BE2C (cell line): Measurements from ENCODE around the gene BCKDHA.
A peak's percentile ranks its signal among the peaks of the same experiment; 100 is the strongest.

Experiments used
- DNase-seq: peaks from one replicate; pipeline ENCODE4 v3.0.0-alpha.2; 2020
- H3K27me3 ChIP-seq: fragments of 250-450 bp; sonication (Bioruptor Pico); 2 replicates; pipeline ENCODE4 v1.5.1; 2020; ENCODE audit warnings: mild to moderate bottlenecking
- H3K36me3 ChIP-seq: fragments of 250-450 bp; sonication (Bioruptor Pico); 2 replicates; pipeline ENCODE4 v1.5.1; 2020; ENCODE audit warnings: mild to moderate bottlenecking
- H3K4me1 ChIP-seq: fragments of 250-450 bp; sonication (Bioruptor Pico); 2 replicates; pipeline ENCODE4 v1.5.1; 2020
- H3K4me3 ChIP-seq: 2 replicates; pipeline ENCODE4 v1.5.1; 2011; ENCODE audit warnings: low read depth, low read length
- H3K9me3 ChIP-seq: fragments of 250-450 bp; sonication (Bioruptor Pico); 2 replicates; pipeline ENCODE4 v1.5.1; 2020
- TF ChIP-seq, protein P1 (sequence below): IDR thresholded peaks from 2 replicates; pipeline ENCODE4 v1.5.1; 2012; ENCODE audit warnings: mild to moderate bottlenecking, low read depth, low read length

The BCKDHA gene

DNA sequence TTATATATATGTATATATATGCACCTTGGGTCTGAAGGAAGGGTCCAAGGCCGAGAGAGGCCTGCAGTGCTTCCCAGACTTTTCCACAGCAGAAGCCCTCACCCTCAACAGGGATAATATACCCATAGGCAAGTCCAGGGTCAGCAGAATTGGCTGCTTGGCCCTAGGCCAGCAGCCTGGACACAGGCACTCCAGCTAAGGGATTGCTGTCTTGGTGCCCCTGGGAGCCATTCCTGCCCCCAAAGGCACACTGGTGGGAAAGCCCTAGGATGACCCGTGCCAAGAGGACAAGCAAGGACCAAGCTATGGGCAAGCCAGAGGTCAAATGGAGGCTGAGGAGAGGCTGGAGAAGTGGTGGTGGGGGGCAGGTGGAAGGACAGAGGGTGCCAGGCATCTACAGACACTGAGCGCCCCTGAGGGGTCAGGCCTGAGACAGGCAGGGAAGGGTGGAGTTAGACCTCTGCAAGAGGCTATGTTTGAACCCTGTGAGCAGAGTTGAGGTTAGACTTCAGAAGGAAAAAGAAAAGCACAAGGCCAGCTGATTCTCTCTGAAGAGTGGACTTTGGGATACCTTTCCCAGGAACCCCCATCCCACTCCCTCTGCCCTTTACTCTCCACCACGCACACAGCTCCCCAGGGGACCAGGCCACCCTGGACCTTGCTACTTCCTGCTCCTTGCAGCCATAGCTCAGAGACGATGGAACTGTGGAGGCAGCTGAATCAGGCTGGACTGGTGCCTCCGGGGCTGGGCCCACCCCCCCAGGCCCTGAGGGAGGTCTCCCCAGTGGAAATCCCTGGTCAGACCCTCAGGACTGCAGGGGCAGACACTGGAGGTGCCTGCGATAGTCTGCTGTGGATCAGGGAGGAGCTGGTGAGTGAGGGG, 45.1 kb downstream of the BCKDHA start, which contains the start of gene ERICH4:
Gene ERICH4, plus strand, starts transcription at position 684 of the 883 bp plus-strand sequence. Its CDS starts 14 bp downstream, at position 698.
- Histone ChIP-seq H3K9me3 (no peaks in the 10 kb centered on the region), H3K27me3 (peaks cover 25% of the 10 kb centered on the region), H3K4me3 (no peak within 1 kb of the TSS), H3K4me1 (no peaks in the 10 kb centered on the region), H3K36me3 (peaks cover 4% of the 10 kb centered on the region; the same call in 1 of the 2 replicates)
- TF ChIP-seq, protein P1, sequence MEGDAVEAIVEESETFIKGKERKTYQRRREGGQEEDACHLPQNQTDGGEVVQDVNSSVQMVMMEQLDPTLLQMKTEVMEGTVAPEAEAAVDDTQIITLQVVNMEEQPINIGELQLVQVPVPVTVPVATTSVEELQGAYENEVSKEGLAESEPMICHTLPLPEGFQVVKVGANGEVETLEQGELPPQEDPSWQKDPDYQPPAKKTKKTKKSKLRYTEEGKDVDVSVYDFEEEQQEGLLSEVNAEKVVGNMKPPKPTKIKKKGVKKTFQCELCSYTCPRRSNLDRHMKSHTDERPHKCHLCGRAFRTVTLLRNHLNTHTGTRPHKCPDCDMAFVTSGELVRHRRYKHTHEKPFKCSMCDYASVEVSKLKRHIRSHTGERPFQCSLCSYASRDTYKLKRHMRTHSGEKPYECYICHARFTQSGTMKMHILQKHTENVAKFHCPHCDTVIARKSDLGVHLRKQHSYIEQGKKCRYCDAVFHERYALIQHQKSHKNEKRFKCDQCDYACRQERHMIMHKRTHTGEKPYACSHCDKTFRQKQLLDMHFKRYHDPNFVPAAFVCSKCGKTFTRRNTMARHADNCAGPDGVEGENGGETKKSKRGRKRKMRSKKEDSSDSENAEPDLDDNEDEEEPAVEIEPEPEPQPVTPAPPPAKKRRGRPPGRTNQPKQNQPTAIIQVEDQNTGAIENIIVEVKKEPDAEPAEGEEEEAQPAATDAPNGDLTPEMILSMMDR: no peak
- DNase-seq: no peak

DNA sequence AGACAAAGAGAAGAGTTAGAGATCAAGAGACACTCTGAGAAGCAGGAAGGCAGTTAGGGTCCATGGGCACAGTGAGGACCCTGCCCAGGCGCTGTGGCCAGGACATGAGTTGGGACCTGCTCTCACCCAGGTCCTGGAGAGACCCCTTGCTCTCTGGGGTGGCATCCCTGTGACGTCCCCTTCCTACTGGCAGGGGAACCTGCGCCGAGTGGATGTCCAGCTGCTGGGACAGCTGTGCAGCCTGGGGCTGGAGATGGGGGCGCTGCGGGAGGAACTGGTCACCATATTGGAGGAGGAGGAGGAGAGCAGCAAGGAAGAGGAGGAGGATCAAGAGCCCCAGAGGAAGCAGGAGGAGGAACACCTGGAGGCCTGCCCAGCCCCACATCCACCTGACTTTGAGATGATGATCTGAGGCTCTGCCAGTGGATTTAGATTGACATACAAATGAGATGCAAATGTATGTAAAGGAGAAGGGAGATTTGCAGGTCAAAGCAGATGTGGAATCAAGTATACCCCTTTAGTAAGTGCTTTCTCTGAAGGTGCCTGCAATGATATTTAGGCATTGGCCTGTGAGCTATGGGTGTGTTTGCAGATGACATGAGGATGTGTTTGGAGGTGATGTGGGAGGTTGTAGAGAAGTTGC, 46.3 kb downstream of the BCKDHA start:
- Histone ChIP-seq H3K4me3 (no peak overlapping the region), H3K4me1 (no peaks in the 10 kb centered on the region), H3K9me3 (no peaks in the 10 kb centered on the region), H3K27me3 (peaks cover 26% of the 10 kb centered on the region), H3K36me3 (no peaks in the 10 kb centered on the region)
- DNase-seq: no peak
- TF ChIP-seq, protein P1: no peak

DNA sequence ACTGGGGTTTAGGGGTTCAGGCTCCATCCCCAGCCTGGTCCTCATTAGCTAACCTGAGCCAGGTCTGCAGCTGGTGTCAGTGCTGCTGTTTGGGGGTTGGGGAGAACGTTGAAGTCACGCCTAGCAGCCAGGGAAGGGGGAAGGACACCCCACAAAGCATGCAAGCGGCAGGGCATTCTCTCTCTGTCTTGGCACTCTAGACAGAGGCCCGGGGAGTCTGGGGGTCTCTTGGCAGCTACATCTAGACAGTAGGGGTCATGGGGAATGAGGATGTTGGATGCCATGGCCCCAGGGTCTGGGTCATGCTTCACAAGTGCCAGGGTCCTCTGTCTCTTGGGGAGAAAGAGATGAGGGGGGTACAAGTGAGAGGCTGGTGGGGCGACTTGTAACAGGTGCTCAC, 48.0 kb downstream of the BCKDHA start:
- H3K4me3 ChIP-seq: no peak overlapping the region
- H3K27me3 ChIP-seq: peaks cover 36% of the 10 kb centered on the region
- no peaks in the 10 kb centered on the region for H3K36me3 ChIP-seq
- TF ChIP-seq, protein P1: no peak
- no peak for DNase-seq
- H3K9me3 ChIP-seq: no peaks in the 10 kb centered on the region
- no peaks in the 10 kb centered on the region for H3K4me1 ChIP-seq

DNA sequence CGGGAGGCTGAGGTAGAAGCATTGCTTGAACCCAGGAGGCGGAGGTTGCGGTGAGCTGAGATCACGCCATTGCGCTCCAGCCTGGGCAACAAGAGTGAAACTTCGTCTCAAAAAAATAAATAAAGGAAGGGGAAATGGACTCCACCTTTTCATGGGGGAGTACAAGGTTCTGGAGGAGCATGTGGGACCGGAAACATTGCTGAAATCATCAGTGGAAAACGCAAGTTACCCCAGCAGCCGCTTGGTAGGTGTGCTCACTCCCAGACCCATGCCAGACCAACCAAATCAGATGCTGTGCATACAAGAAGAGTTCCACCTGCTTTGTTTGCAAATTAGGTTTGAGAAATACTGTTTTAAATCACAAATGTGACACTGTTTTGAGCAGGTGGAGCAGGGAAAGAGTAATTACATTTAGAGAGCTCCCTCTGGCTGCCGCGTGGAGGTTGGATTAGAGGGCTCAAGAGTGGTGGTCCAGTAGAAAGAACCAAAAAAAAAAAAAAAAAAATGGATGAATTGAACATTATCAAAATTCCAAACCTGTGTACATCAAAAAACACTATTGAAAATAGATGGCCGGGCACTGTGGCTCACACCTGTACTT, 50.2 kb downstream of the BCKDHA start:
- no peak for DNase-seq

DNA sequence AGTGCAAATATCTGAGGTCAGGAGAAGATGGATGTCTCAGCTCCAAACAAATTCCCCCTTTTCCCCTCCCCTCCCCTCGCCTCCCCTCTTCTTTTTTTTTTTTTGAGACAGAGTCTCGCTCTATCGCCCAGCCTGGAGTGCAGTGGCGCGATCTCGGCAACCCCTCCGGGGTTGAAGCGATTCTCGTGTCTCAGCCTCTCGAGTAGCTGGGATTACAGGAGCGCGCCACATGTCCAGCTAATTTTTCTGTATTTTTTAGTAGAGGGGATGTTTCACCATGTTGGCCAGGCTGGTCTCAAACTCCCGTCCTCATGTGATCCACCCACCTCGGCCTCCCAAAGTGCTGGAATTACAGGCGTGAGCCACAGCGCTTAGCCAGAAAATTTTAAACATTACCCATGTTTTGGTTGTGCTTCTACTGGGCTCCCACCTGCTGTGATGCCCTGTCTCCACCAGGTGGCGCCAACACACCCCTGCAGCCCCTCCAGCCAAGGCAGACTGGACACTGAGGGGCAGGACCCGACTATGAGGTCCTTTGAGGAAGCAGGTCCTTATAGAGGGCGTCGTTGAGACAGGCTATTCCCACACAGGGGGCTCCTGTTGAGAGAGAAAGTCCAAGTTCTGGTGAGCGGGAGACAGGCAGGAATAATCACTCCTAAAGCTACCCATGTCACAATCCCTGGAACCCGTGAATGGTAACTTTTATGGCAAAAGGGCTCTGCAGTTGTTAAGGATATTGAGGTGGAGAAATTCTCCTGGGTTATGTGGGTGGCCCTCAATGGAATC, 51.7 kb downstream of the BCKDHA start:
- Histone ChIP-seq H3K27me3 (peaks cover 37% of the 10 kb centered on the region), H3K9me3 (no peaks in the 10 kb centered on the region), H3K4me1 (no peaks in the 10 kb centered on the region), H3K4me3 (peak overlapping the region; percentile 41), H3K36me3 (no peaks in the 10 kb centered on the region)
- DNase-seq: peak; percentile 74
- TF ChIP-seq, protein P1: peak; percentile 99

More for the DNA sequence above, 50.2 kb downstream of the BCKDHA start:
- peaks cover 39% of the 10 kb centered on the region for H3K27me3 ChIP-seq
- H3K36me3 ChIP-seq: no peaks in the 10 kb centered on the region
- H3K4me3 ChIP-seq: no peak overlapping the region
- H3K9me3 ChIP-seq: no peaks in the 10 kb centered on the region
- H3K4me1 ChIP-seq: no peaks in the 10 kb centered on the region
- TF ChIP-seq, protein P1: peak; percentile 27
